HG03039 (cell line): Measurements from ENCODE around the gene RMND5A.

Experiments used
- ATAC-seq: cut with Tn5 transposase; IDR thresholded peaks from one replicate; pipeline ENCODE4 v1.9.1; 2021; ENCODE audit warnings: mild to moderate bottlenecking, moderate library complexity; ENCODE audit not compliant: unreplicated experiment

Gene RMND5A

GRCh38 chr2:86825036-86825692, 105.1 kb downstream of the RMND5A start:
- ATAC-seq, result no peak

GRCh38 chr2:86825693-86826381, 105.7 kb downstream of the RMND5A start:
- ATAC-seq, result no peak

- ATAC-seq, result no peak
Observed at GRCh38 chr2:86826951-86827350, 106.9 kb downstream of the RMND5A start.
